HPDE6-E6E7 (cell line): ENCODE results near the gene MCTS1.
"Not testable (repeated sequence)": the region's sequence is repeated elsewhere in the genome, so short reads cannot be mapped to it uniquely, and the experiment has no call there.

ENCODE experiments used
- DNase-seq: peaks from one replicate; pipeline ENCODE4 v3.0.0; 2011; ENCODE audit warnings: missing footprints; ENCODE audit errors: extremely low spot score

Gene MCTS1

GRCh38 chrX:120629667-120630537, 26.0 kb downstream of the MCTS1 start, which contains the start of gene C1GALT1C1:
Gene C1GALT1C1 (minus strand): TSS chrX:120630054. CDS start chrX:120627166, 2,888 bp downstream.
- peak; percentile 49 for DNase-seq

- DNase-seq = no peak
Observed at GRCh38 chrX:120638619-120639018, 34.7 kb downstream of the MCTS1 start.

DNA sequence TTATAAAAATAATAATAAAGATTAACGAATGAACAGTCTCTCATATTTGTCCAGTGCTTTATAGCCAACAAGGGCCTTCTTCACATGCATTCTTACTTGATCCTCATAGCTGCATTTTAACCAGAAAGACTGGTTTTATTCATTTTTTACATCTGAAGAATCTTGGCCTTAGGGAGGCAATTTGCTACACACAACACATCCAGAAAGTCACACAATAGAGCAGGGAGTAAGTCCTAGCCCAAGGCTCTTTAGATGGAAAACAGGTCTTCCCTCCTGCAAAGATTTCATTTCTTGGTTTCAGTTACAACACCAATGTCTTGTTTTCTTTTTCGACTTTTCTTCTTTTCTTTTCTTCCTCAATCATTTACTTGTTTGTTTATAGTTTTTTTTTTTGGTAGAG, 39.0 kb downstream of the MCTS1 start:
- no peak for DNase-seq

DNA sequence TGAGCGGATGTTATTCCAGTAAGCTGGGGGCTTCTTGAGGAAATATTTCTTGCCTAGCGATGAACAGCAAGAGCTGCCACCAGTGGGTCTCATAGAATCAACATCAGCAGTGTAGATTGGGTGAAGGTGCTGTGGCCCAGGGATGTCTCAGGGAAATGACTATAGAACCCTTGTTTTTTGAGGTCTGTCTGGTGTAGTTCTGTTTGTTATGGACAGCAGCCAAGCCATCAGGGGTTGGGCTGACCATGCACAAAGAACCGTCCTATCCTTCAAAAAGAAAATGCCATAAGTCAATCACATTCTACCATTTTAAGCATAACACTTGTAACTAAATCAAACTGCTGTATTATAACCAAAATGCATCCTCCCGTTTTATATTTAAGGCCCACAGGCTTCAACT, 43.2 kb downstream of the MCTS1 start:
- DNase-seq = no peak

GRCh38 chrX:120652256-120652655, 48.4 kb downstream of the MCTS1 start:
- not testable (repeated sequence) for DNase-seq

DNA sequence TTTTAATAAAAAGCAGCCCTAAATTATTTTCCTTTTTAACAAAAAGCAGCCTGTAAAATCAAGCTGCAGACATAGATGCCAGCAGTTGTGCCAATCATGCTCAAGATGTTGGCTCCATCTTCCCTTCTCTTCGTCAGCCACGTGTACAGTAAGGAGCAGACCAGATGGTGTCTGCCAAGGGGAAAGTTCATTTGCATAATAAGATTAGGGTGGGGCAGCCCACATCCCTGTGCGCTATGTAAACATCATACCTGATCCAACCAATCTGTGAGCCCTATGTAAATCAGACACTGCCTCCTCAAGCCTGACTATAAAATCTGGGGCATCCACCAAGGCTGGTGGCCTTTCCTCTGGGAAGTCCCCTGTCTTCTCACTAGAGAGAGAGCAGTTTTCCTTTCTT, 49.1 kb downstream of the MCTS1 start:
- no peak for DNase-seq

- no peak for DNase-seq
Observed at GRCh38 chrX:120660637-120661036, 56.7 kb downstream of the MCTS1 start.
